ENCODE measurements around the gene MYO7A.

MYO7A gene

DNA sequence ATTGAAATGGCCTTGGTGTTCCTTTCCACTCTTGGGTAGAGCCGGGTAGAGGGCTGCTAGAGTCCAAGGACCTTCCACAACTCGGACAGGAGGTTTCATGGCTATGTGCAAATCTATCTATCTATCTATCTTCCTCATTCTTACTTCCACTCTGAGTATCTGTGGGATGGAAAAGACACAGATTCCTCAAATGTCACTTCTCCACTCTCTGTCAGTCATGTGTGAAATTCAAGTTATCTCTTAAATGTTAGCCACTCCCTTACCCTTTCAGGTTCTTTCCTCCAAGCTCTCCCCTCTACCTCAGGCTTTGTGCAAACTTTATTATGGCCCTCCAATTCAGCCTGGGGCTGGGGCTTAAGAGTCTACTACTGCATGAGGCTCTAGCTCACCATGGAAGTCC lies 89.1 kb downstream of the MYO7A start:
- no peak for DNase-seq (ENCODE audit: low spot score)

DNA sequence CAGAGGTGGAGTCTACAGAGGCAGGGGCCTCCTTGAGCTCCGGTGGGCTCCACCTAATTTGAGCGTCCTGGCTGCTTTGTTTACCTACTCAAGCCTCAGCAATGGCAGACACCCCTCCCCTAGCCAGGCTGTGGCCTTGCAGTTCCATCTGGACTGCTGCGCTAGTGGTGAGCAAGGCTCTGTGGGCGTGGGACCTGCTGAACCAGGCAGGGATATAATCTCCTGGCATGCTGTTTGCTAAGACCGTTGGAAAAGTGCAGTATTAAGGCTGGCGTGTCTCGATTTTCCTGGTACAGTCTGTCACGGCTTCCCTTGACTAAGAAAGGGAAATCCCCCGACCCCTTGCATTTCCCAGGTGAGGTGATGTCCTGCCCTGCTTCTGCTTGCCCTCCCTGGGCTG lies 95.8 kb downstream of the MYO7A start:
- no peak for DNase-seq (ENCODE audit: low spot score)

DNA sequence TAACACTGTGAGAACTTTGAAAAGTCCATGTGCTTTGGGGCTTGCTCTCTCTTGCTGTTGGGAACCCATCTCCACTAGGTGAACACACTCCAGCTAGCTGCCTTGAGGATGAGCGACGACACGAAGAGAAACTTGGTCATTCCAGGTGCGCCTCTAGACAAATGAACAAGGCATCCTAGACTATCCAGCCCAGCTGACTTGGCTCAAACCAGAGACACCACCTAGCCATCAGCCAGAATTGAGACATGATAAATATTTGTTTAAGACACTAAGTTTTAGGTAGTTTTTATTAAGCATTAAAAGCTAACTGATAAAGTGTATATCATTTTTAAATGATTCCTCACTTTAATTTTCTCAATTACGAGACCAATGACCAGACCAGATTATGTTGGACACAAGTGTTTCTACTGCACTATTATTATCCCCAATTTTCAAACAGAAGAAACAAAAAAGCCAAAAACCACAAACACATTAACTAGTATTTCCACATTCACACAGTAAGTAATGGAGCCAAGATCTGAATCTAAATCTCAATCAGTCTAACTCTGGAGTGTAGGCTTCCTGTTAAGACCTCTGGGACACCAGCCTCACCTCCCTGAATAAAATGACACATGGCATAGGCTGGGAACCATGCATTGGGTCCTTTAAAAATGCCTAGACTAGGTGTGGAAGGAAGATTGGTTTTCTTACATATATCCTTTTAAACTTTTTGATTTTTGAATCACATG lies 103.0 kb downstream of the MYO7A start:
- DNase-seq (ENCODE audit: low spot score), result no peak

DNA sequence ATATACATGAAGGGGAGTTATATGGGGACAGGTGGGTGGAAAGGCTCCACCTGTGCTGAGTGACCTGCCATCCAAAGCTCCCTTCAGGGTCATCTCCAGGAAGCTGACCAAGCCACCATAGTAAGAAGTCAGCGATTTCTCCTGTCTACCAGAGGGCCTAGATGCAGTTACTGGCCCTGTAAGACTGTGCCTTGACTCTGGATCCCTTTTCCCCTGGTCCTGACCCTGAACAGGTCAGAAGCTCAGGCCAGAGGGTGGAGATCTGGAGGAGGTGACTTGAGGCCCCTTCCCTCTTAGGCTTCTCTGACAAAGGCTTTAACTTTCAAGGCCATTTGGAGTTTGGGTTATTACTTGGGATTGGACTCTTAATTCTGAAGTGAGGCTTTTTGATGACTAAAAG lies 103.8 kb downstream of the MYO7A start:
- no peak for DNase-seq (ENCODE audit: low spot score)

DNA sequence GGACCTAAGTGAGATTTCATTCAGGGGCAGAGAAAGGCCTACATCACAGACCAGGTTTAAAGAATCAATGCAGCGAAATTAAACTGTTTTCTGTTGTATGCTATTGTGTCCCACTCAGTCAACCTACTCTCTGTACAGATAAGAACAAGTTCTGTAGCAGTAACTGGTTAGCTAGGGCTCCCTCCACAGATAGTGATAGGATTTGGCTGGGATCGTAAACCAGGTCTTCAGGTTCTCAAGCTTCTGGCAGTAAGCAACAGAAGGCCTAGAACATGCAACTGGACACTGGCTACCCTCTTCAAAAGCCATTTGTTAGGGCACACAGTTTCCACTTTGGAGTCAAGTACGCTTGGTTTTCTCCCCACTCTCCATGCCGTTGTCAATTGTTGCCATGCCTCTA lies 104.2 kb downstream of the MYO7A start:
- DNase-seq (ENCODE audit: low spot score), result no peak

DNA sequence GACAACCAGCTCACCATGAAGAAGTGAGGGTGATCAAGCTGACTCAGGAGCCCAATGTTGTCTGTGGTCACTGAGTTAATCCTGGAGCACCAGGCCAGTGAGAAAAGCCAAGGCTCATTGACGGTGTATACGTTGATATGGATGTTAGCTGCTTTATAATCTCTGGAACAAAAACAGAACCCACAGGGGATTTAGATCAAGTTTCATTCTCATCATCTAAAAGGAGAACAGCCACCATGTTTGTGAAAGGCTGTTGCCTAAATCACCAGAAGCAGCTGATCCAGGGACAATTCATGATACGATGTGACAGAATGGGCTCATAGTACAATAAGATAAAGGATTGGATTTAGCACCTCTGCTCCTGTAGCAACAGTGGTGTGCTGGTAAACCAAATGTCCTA lies 105.0 kb downstream of the MYO7A start:
- no peak for DNase-seq (ENCODE audit: low spot score)

DNA sequence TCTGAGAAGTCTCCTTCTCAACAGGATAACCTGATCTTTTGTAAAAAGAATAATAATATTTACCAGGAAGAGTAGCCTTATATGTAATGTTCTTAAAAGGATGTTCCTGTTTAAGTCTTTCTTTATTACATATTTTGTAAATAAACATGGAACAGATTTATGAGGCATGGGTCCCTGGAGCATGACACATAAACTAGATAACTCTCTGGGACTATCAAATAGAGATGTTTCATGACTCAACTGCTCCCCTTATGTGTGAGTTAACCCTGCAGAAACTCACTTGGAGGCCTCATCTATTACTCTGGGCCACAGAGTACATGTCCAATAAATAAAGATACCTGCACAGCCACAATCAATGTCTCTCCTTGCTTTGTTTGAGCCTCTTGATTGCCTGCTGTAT lies 108.9 kb downstream of the MYO7A start:
- DNase-seq (ENCODE audit: low spot score), result no peak

DNA sequence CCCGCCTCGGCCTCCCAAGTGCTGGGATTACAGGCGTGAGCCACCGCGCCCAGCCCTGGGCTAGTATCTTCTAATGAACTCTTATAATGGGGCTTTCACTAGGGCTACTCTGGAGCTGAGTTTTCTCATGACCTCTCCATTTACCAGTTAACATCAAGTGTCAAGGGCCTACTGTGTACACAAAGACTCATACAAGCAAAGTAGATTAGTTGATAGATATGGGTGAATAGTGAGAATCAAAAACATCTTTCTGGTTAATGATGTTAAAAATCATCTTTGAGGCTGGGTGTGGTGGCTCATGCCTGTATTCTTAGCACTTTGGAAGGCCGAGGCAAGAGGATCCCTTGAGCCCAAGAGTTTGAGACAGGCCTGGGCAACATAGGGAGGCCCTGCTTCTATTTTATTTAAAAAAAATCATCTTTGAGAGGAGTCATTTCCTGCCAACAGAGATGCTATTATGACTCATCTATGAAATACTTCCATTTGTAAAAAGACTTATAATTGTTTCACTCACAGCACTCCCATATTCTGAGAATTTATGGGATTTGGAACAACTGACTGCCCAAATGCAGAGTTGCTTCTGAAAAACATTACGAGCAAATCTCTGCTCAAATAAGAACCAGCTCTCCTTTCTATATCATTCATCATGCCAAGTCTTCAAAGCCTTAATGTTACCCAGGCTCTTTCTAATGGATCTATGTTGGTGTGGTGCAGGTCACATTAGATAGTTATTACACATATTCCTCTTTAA lies 116.4 kb downstream of the MYO7A start:
- peak; percentile 24 for DNase-seq (ENCODE audit: low spot score)

DNA sequence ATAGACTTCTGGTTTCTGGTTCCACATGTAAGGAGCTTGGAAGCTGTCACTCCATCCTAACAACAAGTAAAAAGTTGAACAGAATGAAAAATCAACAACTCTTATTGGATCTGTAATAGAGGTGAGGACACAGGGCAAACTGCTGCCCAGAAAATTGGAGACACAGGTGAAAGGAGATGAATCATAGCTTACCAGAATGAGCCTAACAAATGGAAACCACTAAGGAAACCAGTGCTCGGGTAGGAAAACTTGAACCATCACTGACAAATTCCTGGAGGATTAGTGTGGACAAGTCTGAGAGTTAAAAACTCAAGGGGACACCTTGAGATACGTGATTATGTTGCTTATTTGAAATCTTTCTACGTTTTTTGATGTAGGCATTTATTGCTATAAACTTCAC lies 121.4 kb downstream of the MYO7A start:
- DNase-seq (ENCODE audit: low spot score), result no peak

DNA sequence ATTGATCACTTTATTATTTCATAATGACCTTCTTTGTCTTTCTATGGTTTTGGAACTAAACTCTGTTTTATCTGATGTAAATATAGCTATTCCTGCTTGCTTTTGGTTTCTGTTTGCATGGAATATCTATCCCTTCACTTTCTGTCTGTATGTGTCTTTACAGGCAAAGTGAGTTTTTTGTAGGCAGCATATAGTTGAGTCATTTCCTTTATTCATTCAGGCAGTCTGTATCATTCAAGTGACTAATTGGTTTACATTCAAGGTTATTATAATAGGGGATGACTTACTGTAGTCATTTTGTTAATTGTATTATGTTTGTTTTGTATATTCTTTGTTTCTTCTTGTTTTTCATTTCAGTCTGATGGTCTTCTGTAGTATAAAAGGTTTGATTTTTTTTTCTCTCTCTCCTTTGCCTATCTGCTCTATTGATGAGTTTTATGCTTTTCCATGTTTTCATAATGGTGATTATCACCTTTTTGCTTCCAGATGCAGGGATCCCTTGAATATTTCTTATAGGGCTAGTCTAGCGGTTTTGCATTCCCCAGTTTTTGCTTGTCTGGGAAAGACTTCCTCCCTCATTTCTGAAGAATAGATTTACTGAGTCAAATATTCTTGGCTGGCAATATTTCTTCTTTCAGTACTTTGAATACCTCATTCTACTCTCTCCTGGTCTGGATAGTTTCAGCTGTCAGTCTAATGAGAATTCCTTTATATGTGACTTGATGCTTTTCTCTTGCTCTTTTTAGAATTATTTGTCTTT lies 123.0 kb downstream of the MYO7A start:
- DNase-seq (ENCODE audit: low spot score), result no peak

DNA sequence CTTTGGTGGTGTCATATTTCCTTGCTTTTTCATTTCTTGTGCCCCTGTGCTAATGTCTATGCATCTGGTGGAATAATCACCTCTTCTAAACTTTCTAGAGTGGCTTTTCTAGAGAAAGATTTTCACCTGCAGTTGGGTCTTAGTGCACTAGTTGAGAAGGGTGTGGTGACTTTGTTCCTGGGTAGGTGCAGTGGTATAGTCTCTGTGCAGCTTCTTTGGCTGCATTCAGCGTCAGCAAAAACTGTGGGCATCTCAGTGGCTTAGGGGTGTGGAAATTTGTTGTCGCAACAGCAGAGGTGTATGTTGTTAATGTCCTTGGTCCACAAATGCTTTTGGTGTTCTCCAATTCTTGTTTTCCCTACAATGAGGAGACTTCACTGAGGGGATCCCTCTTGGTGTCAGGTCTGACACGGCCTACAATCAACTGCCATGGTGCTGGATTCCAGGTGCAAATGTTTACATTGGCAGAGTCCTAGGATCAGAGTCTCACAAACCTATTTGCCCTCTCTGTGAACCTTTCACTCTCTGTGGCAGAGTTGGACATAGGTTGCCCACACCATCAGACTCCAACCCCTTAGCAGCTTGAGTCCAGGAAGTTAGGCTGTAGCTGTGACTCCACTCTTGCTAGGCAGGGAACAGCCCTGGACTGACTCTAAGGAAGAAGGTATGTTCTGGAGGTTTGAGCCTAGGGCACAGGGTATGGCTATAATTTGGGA lies 124.7 kb downstream of the MYO7A start:
- DNase-seq (ENCODE audit: low spot score), result no peak

DNA sequence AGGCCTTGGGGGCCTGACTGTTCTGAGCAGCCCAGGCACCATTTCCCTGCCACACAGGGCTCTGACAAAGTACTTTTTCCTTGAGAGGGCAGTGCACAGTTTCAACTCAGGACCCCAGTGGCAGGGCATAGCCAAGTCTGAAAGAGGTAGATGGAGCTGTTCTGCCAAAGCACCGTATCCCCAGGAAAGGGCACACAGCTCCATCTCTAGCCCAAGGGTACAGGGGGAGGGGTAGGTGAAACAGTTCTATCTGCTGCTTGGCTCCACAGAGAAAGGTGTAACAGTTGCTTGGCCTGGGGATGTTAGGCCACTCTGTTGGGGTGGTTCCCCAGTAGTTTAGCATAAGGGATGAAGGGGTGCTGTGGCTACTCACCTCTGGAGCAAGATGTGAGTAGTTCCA lies 125.6 kb downstream of the MYO7A start:
- no peak for DNase-seq (ENCODE audit: low spot score)

DNA sequence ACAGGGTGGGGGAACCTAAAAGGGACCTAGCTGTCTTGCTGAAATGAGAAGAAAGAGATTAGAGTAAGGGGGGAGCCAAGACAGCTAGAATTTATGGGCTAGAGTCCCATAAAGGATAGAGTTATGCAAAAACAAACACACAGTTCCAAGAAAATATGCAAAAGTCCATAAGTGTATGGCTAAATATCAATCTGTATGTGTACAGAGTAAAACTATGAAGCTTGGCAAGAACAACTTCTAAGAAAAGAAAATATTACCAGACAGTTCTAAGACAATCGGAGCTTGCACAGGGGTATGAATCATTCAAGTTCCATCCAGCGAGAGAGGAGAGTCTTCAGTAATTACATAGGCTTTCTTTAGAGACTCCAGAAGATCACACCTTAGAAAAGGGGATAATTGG lies 131.6 kb downstream of the MYO7A start:
- no peak for DNase-seq (ENCODE audit: low spot score)

DNA sequence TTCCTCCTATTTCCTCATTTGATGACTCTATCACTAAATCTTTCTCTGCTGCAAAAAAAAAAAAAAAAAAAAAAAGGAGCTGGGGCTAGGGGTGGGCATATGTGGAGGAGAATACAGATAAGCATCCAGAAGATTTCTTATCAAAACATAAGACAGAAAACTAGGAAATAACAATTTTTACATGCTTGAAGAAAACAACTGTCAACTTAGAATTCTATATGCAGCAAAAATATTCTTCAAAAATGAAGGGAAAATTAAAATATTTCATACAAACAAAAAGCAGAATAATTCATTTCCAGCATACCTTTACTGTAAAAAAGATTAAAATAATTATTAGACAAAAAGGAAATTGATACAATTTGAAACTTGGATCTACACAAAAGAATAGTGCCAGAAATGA lies 134.8 kb downstream of the MYO7A start:
- DNase-seq (ENCODE audit: low spot score), result no peak

Measured in AG08396 (cell line).